Measurements from ENCODE around the gene CARD19. TPM values are rescaled to one million over a fixed set of nuclear protein-coding genes. Genes with fewer than 3 reads are reported as not detected.

Gene CARD19
- total and polyA plus RNA-seq, 4 experiments from 2014 or later = 57.8 to 88.7 (median 64.9) TPM

GRCh38 chr9:93076101-93076791 is 19.8 kb upstream of the CARD19 start:
- H3K27me3 Mint-ChIP-seq = no peaks in the 10 kb centered on the region
- ChIA-PET POLR2A (ENCODE audit: partially characterized antibody) (interaction anchor here (1.0 to 4.3 kb wide), 7 partner anchors 11 to 111 kb away, joined by 4 to 28 read pairs (median 5); no protein-coding TSS in a partner anchor), CTCF (ENCODE audit: partially characterized antibody) (interaction anchor here (1.0 to 2.0 kb wide), 5 partner anchors 9 to 73 kb away, joined by 3 to 7 read pairs (median 3); no protein-coding TSS in a partner anchor)
- peaks cover 29 to 56% of the 10 kb centered on the region in 2 donors for H3K36me3 Mint-ChIP-seq
- peak overlapping the region in 1 of 7 donors; percentile 35 for H3K27ac Mint-ChIP-seq
- H3K4me1 Mint-ChIP-seq = peaks cover 22 to 68% (median 33%) of the 10 kb centered on the region in 4 donors
- H3K9me3 ChIP-seq (ENCODE audit: control insufficient read depth in 1 of 2, low read length in 2 of 2) = no peaks in the 10 kb centered on the region
- H3K36me3 ChIP-seq (ENCODE audit: insufficient read depth, low read length) = peaks cover 49% of the 10 kb centered on the region
- no peaks in the 10 kb centered on the region for H3K27me3 ChIP-seq (ENCODE audit: insufficient read depth, low read length)
- no peaks in the 10 kb centered on the region for H3K9me3 Mint-ChIP-seq
- H3K4me3 ChIP-seq (ENCODE audit: low read length in 2 of 2) = no peak overlapping the region
- intact Hi-C loops (cut with micrococcal nuclease) = no loop called here
- no peak overlapping the region for H3K27ac ChIP-seq (ENCODE audit: low read depth, low read length)
- DNase-seq = no peak
- H3K4me3 Mint-ChIP-seq = no peak overlapping the region
- H3K4me1 ChIP-seq (ENCODE audit: insufficient read depth, low read length) = peaks cover 27% of the 10 kb centered on the region

GRCh38 chr9:93076792-93077128 is 19.3 kb upstream of the CARD19 start:
- Mint-ChIP-seq H3K27ac (peak overlapping the region in 4 of 7 donors; percentile 4 to 86 (median 51)), H3K4me1 (peaks cover 21 to 68% (median 34%) of the 10 kb centered on the region in 4 donors), H3K4me3 (no peak overlapping the region), H3K27me3 (no peaks in the 10 kb centered on the region), H3K9me3 (no peaks in the 10 kb centered on the region), H3K36me3 (peaks cover 30 to 58% of the 10 kb centered on the region in 2 donors)
- intact Hi-C loops (cut with micrococcal nuclease) = no loop called here
- DNase-seq = no peak
- H3K4me3 ChIP-seq (ENCODE audit: low read length in 2 of 2) = no peak overlapping the region
- no peak overlapping the region for H3K27ac ChIP-seq (ENCODE audit: low read depth, low read length)
- ChIA-PET POLR2A (ENCODE audit: partially characterized antibody) (interaction anchor here (1.0 to 4.3 kb wide), 6 partner anchors 11 to 112 kb away, joined by 4 to 28 read pairs (median 4); no protein-coding TSS in a partner anchor), CTCF (ENCODE audit: partially characterized antibody) (interaction anchor here (1.6 to 2.0 kb wide), 2 partner anchors 8 to 32 kb away, joined by 3 to 7 read pairs; no protein-coding TSS in a partner anchor)
- H3K9me3 ChIP-seq (ENCODE audit: control insufficient read depth in 1 of 2, low read length in 2 of 2) = no peaks in the 10 kb centered on the region
- H3K27me3 ChIP-seq (ENCODE audit: insufficient read depth, low read length) = no peaks in the 10 kb centered on the region
- H3K36me3 ChIP-seq (ENCODE audit: insufficient read depth, low read length) = peaks cover 50% of the 10 kb centered on the region
- H3K4me1 ChIP-seq (ENCODE audit: insufficient read depth, low read length) = peaks cover 27% of the 10 kb centered on the region

DNA sequence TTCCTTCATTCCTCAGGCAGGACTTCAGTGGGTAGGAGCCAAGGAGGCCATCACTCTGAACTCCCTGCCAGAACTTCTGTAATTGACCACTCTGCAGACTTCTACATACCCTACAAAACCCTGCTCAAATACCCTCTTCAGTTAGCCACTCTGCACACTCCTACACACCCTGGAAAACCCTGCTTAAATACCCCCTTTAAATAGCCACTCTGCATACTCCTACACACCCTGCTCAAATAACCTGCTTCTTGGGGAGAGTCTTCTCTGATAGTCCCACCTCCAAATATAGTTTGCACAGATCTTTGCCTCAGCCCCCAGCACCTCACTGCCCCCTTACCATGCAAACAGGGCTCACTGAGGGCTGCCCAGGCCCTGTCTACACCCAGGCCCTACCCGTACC is 18.6 kb upstream of the CARD19 start:
- intact Hi-C loops (cut with micrococcal nuclease) = no loop called here
- ChIA-PET CTCF (ENCODE audit: partially characterized antibody) (no interaction called here), POLR2A (ENCODE audit: partially characterized antibody) (interaction anchor here (1.7 to 4.3 kb wide), 3 partner anchors 12 to 49 kb away, joined by 5 to 28 read pairs (median 12); no protein-coding TSS in a partner anchor)
- Mint-ChIP-seq H3K4me3 (peak overlapping the region in 1 of 8 donors; percentile 70), H3K9me3 (no peaks in the 10 kb centered on the region), H3K36me3 (peaks cover 30 to 60% of the 10 kb centered on the region in 2 donors), H3K27ac (peak overlapping the region; percentile 50 to 93 (median 67)), H3K4me1 (peaks cover 22 to 68% (median 32%) of the 10 kb centered on the region in 4 donors), H3K27me3 (no peaks in the 10 kb centered on the region)
- no peak overlapping the region for H3K27ac ChIP-seq (ENCODE audit: low read depth, low read length)
- DNase-seq = no peak
- H3K4me1 ChIP-seq (ENCODE audit: insufficient read depth, low read length) = peaks cover 27% of the 10 kb centered on the region
- peaks cover 50% of the 10 kb centered on the region for H3K36me3 ChIP-seq (ENCODE audit: insufficient read depth, low read length)
- no peaks in the 10 kb centered on the region for H3K9me3 ChIP-seq (ENCODE audit: control insufficient read depth in 1 of 2, low read length in 2 of 2)
- H3K27me3 ChIP-seq (ENCODE audit: insufficient read depth, low read length) = no peaks in the 10 kb centered on the region
- H3K4me3 ChIP-seq (ENCODE audit: low read length in 2 of 2) = no peak overlapping the region

DNA sequence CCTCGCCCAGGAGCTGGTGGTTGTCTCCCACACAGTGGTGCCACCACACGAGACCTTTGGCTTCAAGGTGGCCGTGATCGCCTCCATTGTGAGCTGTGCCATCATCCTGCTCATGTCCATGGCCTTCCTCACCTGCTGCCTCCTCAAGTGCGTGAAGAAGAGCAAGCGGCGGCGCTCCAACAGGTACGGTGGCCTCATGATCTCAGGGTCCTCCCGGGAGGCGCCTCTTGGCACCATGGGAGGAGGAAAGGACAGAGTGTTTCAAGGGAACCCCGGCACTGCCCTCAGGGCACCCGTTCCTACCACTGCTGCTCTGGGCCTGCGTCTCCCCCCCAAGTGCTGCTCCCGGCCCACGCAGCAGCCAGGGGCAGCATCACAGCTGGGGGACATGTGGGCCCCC is 18.2 kb upstream of the CARD19 start:
- Histone ChIP-seq H3K27me3 (ENCODE audit: insufficient read depth, low read length) (no peaks in the 10 kb centered on the region), H3K4me1 (ENCODE audit: insufficient read depth, low read length) (peaks cover 27% of the 10 kb centered on the region), H3K4me3 (ENCODE audit: low read length in 2 of 2) (no peak overlapping the region), H3K36me3 (ENCODE audit: insufficient read depth, low read length) (peaks cover 50% of the 10 kb centered on the region), H3K9me3 (ENCODE audit: control insufficient read depth in 1 of 2, low read length in 2 of 2) (no peaks in the 10 kb centered on the region), H3K27ac (ENCODE audit: low read depth, low read length) (no peak overlapping the region)
- Mint-ChIP-seq H3K4me1 (peaks cover 18 to 68% (median 31%) of the 10 kb centered on the region in 4 donors), H3K9me3 (no peaks in the 10 kb centered on the region), H3K27me3 (no peaks in the 10 kb centered on the region), H3K27ac (peak overlapping the region in 3 of 7 donors; percentile 55 to 67 (median 66)), H3K4me3 (peak overlapping the region in 1 of 8 donors; percentile 16), H3K36me3 (peaks cover 34 to 59% of the 10 kb centered on the region in 2 donors)
- DNase-seq = no peak
- ChIA-PET CTCF (ENCODE audit: partially characterized antibody) (no interaction called here), POLR2A (ENCODE audit: partially characterized antibody) (interaction anchor here (1.7 to 4.3 kb wide), 3 partner anchors 12 to 49 kb away, joined by 5 to 28 read pairs (median 12); no protein-coding TSS in a partner anchor)
- intact Hi-C loops (cut with micrococcal nuclease) = no loop called here

DNA sequence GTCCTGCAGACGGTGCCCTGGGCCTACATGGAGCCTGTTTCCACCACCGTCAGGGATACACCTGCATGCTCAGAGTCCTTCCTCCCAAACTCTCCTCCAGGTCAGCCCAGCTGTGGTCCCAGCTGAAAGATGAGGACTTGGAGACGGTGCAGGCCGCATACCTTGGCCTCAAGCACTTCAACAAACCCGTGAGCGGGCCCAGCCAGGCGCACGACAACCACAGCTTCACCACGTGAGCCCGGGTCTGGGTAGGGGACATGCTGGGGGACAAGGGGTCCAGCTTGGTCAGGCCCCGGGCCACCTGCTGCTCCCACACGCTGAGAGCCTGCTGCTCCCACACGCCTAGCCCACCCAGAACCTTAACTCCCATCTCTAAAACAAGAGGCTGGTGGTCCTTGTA is 16.6 kb upstream of the CARD19 start:
- H3K4me3 ChIP-seq (ENCODE audit: low read length in 2 of 2) = no peak overlapping the region
- peaks cover 22 to 70% (median 33%) of the 10 kb centered on the region in 4 donors for H3K4me1 Mint-ChIP-seq
- no peak overlapping the region for H3K27ac Mint-ChIP-seq
- no peak overlapping the region for H3K27ac ChIP-seq (ENCODE audit: low read depth, low read length)
- peaks cover 41 to 60% of the 10 kb centered on the region in 2 donors for H3K36me3 Mint-ChIP-seq
- peaks cover 51% of the 10 kb centered on the region for H3K36me3 ChIP-seq (ENCODE audit: insufficient read depth, low read length)
- POLR2A ChIA-PET (ENCODE audit: partially characterized antibody) = interaction anchor here (1.6 kb wide), 1 partner anchor 14 kb away, joined by 13 read pairs; no protein-coding TSS in a partner anchor
- CTCF ChIA-PET (ENCODE audit: partially characterized antibody) = interaction anchor here (0.6 to 0.7 kb wide), 2 partner anchors 8 to 19 kb away, joined by 4 read pairs; no protein-coding TSS in a partner anchor
- peaks cover 39% of the 10 kb centered on the region for H3K4me1 ChIP-seq (ENCODE audit: insufficient read depth, low read length)
- no peaks in the 10 kb centered on the region for H3K27me3 ChIP-seq (ENCODE audit: insufficient read depth, low read length)
- intact Hi-C loops (cut with micrococcal nuclease) = no loop called here
- no peak for DNase-seq
- no peak overlapping the region for H3K4me3 Mint-ChIP-seq
- no peaks in the 10 kb centered on the region for H3K9me3 ChIP-seq (ENCODE audit: control insufficient read depth in 1 of 2, low read length in 2 of 2)
- H3K9me3 Mint-ChIP-seq = peaks cover 0 to 3% (median 0%) of the 10 kb centered on the region in 8 donors
- H3K27me3 Mint-ChIP-seq = no peaks in the 10 kb centered on the region

- H3K9me3 Mint-ChIP-seq = peaks cover 0 to 3% (median 0%) of the 10 kb centered on the region in 8 donors
- peaks cover 18 to 61% (median 29%) of the 10 kb centered on the region in 4 donors for H3K4me1 Mint-ChIP-seq
- H3K27me3 ChIP-seq (ENCODE audit: insufficient read depth, low read length) = no peaks in the 10 kb centered on the region
- intact Hi-C loops (cut with micrococcal nuclease) = no loop called here
- H3K4me3 ChIP-seq (ENCODE audit: low read length in 2 of 2) = no peak overlapping the region
- no peaks in the 10 kb centered on the region for H3K27me3 Mint-ChIP-seq
- ChIA-PET CTCF (ENCODE audit: partially characterized antibody) (interaction anchor here (0.7 to 1.6 kb wide), 2 partner anchors 65 to 73 kb away, joined by 3 read pairs; no protein-coding TSS in a partner anchor), POLR2A (ENCODE audit: partially characterized antibody) (interaction anchor here (1.3 kb wide), 1 partner anchor 21 kb away, joined by 5 read pairs; no protein-coding TSS in a partner anchor)
- DNase-seq = no peak
- no peaks in the 10 kb centered on the region for H3K9me3 ChIP-seq (ENCODE audit: control insufficient read depth in 1 of 2, low read length in 2 of 2)
- H3K27ac ChIP-seq (ENCODE audit: low read depth, low read length) = no peak overlapping the region
- H3K36me3 ChIP-seq (ENCODE audit: insufficient read depth, low read length) = peaks cover 61% of the 10 kb centered on the region
- H3K4me3 Mint-ChIP-seq = no peak overlapping the region
- H3K36me3 Mint-ChIP-seq = peaks cover 44 to 61% of the 10 kb centered on the region in 2 donors
- peak overlapping the region in 3 of 7 donors; percentile 10 to 64 (median 64) for H3K27ac Mint-ChIP-seq
- H3K4me1 ChIP-seq (ENCODE audit: insufficient read depth, low read length) = peaks cover 31% of the 10 kb centered on the region
Measured at GRCh38 chr9:93080406-93080805, 15.6 kb upstream of the CARD19 start.

DNA sequence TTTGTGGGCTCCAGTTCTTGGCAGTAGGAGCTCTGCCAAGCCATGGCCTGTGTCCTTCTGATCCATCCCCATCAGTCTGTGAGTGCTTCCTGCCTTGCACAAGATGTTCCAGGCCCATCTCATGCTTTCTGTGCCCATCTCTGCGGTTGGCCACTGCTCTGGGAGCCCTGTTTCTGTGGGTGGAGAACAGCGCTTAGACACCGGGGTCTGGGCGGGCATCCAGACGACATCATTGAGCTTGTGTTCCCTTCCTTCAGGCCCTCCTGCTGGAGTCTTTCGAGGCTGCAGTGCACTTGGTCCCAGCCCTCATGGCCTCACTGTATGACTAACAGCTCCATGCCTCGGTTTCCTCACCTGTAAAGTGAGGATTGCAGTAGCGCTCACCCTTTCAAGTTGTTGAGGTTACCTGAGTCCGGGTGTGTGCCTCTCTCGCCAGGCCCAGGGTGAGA is 14.9 kb upstream of the CARD19 start:
- Mint-ChIP-seq H3K27me3 (no peaks in the 10 kb centered on the region), H3K36me3 (peaks cover 49 to 64% of the 10 kb centered on the region in 2 donors)

More for the DNA sequence above, 14.9 kb upstream of the CARD19 start:
- Histone ChIP-seq H3K4me3 (ENCODE audit: low read length in 2 of 2) (no peak overlapping the region), H3K27me3 (ENCODE audit: insufficient read depth, low read length) (no peaks in the 10 kb centered on the region), H3K4me1 (ENCODE audit: insufficient read depth, low read length) (peaks cover 31% of the 10 kb centered on the region), H3K9me3 (ENCODE audit: control insufficient read depth in 1 of 2, low read length in 2 of 2) (no peaks in the 10 kb centered on the region), H3K36me3 (ENCODE audit: insufficient read depth, low read length) (peaks cover 64% of the 10 kb centered on the region), H3K27ac (ENCODE audit: low read depth, low read length) (no peak overlapping the region)
- no peak for DNase-seq
- intact Hi-C loops (cut with micrococcal nuclease) = no loop called here
- H3K4me1 Mint-ChIP-seq = peaks cover 18 to 57% (median 28%) of the 10 kb centered on the region in 4 donors
- peaks cover 0 to 3% (median 0%) of the 10 kb centered on the region in 8 donors for H3K9me3 Mint-ChIP-seq
- H3K27ac Mint-ChIP-seq = peak overlapping the region in 3 of 7 donors; percentile 8 to 73 (median 64)
- POLR2A ChIA-PET (ENCODE audit: partially characterized antibody) = interaction anchor here (0.7 to 3.3 kb wide), 5 partner anchors 12 to 41 kb away, joined by 3 to 18 read pairs (median 7); partner anchors contain the start of gene CARD19
- CTCF ChIA-PET (ENCODE audit: partially characterized antibody) = interaction anchor here (0.7 to 1.8 kb wide), 6 partner anchors 11 to 74 kb away, joined by 3 to 12 read pairs (median 3); no protein-coding TSS in a partner anchor
- no peak overlapping the region for H3K4me3 Mint-ChIP-seq
